SK-N-SH (cell line): ENCODE data around the gene GAS7. TPM values are rescaled to one million over a fixed set of nuclear protein-coding genes. Genes with fewer than 3 reads are reported as not detected.

ENCODE experiments used
- CTCF ChIA-PET: fragments of 300-600, 350-600 bp; formaldehyde crosslinking; extraction: SDS; loops from one replicate; lab custom pipeline; 2021; lab: Yijun Ruan, JAX
- POLR2A ChIA-PET: fragments of 350-600 bp; sonication (Branson Sonifier 250); formaldehyde crosslinking; extraction: SDS; loops from one replicate; lab custom pipeline; 2020; ENCODE audit warnings: antibody characterized with exemption, inconsistent platforms; lab: Yijun Ruan, JAX
- DNase-seq: peaks from one replicate; pipeline ENCODE4 v3.0.0; 2012
- H2AFZ ChIP-seq: fragments of 200-600 bp; sonication (generic); 2 replicates; pipeline ENCODE4 v1.8.1; 2016; ENCODE audit warnings: antibody characterized with exemption, mild to moderate bottlenecking, low read depth
- H3F3A ChIP-seq: fragments of 200-600 bp; sonication (generic); replicated peaks from 2 replicates; pipeline ENCODE3; 2016; ENCODE audit warnings: antibody characterized with exemption, mild to moderate bottlenecking; ENCODE audit not compliant: insufficient read depth
- H3K27ac ChIP-seq, 2 experiments: fragments of 200-500 bp in 1 of 2; fragments of 200-600 bp in 1 of 2; sonication (Bioruptor generic) in 1 of 2; sonication (generic), shearing (Covaris generic) in 1 of 2; 2 replicates each; pipeline versions ENCODE4 v1.5.1 to v1.6.1; 2014 to 2016; ENCODE audit warnings: low read depth in 2 of 2, inconsistent platforms in 1 of 2, low read length in 1 of 2, mild to moderate bottlenecking in 1 of 2, mixed read lengths in 1 of 2
- H3K27me3 ChIP-seq: fragments of 200-600 bp; sonication (generic), shearing (Covaris generic); 2 replicates; pipeline ENCODE4 v1.6.1; 2016; ENCODE audit warnings: mixed run types; ENCODE audit not compliant: insufficient read depth
- H3K36me3 ChIP-seq, 2 experiments: fragments of 200-500 bp in 1 of 2; fragments of 200-600 bp in 1 of 2; sonication (Bioruptor generic) in 1 of 2; sonication (generic) in 1 of 2; replicated peaks in 1 of 2; 2 replicates each; pipeline versions ENCODE3 to v1.5.1; 2014 to 2016; ENCODE audit warnings: low read length in 1 of 2, mild to moderate bottlenecking in 1 of 2; ENCODE audit not compliant: insufficient read depth in 2 of 2, control insufficient read depth in 1 of 2
- H3K4me1 ChIP-seq, 2 experiments: fragments of 200-500 bp in 1 of 2; fragments of 200-600 bp in 1 of 2; sonication (Bioruptor generic) in 1 of 2; sonication (generic), shearing (Covaris generic) in 1 of 2; 2 replicates each; pipeline versions ENCODE4 v1.5.1 to v1.6.1; 2014 to 2016; ENCODE audit warnings: low read depth in 1 of 2, low read length in 1 of 2, mixed run types in 1 of 2; ENCODE audit not compliant: insufficient read depth in 2 of 2, control insufficient read depth in 1 of 2
- H3K4me2 ChIP-seq: fragments of 200-600 bp; sonication (generic), shearing (Covaris generic); 2 replicates; pipeline ENCODE4 v1.6.1; 2017; ENCODE audit warnings: mixed run types
- H3K4me3 ChIP-seq, 2 experiments: fragments of 200-500 bp in 1 of 2; fragments of 200-600 bp in 1 of 2; sonication (Bioruptor generic) in 1 of 2; sonication (generic), shearing (Covaris generic) in 1 of 2; 2 replicates each; pipeline versions ENCODE4 v1.5.1 to v1.8.1; 2014 to 2016; ENCODE audit warnings: low read depth in 2 of 2, inconsistent platforms in 1 of 2, low read length in 1 of 2, mild to moderate bottlenecking in 1 of 2, mixed read lengths in 1 of 2, moderate library complexity in 1 of 2
- H3K79me2 ChIP-seq: fragments of 200-600 bp; sonication (generic); 2 replicates; pipeline ENCODE4 v1.8.1; 2017; ENCODE audit warnings: mild to moderate bottlenecking; ENCODE audit not compliant: insufficient read depth
- H3K9ac ChIP-seq: fragments of 200-600 bp; sonication (generic); 2 replicates; pipeline ENCODE4 v1.6.1; 2017; ENCODE audit warnings: mixed run types
- H3K9me2 ChIP-seq: fragments of 200-600 bp; sonication (generic); 2 replicates; pipeline ENCODE4 v1.6.1; 2017; ENCODE audit warnings: mixed run types
- H3K9me3 ChIP-seq: fragments of 200-600 bp; sonication (generic); 2 replicates; pipeline ENCODE4 v1.6.1; 2017; ENCODE audit warnings: mixed run types, mild to moderate bottlenecking, moderate library complexity
- H4K20me1 ChIP-seq: fragments of 200-600 bp; sonication (generic); 2 replicates; pipeline ENCODE4 v1.6.1; 2017; ENCODE audit warnings: mild to moderate bottlenecking, mixed run types; ENCODE audit not compliant: insufficient read depth
- CHD2 ChIP-seq: fragments of 150-350 bp; IDR thresholded peaks from 2 replicates; pipeline ENCODE4 v1.6.1; 2018; ENCODE audit warnings: low read length; ENCODE audit not compliant: partially characterized antibody
- FOSL2 ChIP-seq: IDR thresholded peaks from 2 replicates; pipeline ENCODE4 v1.4.0; 2012; ENCODE audit warnings: low read depth, mild to moderate bottlenecking, moderate library complexity, borderline replicate concordance
- FOXJ3 ChIP-seq: sonication (generic); formaldehyde crosslinking; IDR thresholded peaks from 2 replicates; pipeline ENCODE4 v1.5.1; 2020; ENCODE audit warnings: mild to moderate bottlenecking, missing genetic modification reagents
- GABPA ChIP-seq: IDR thresholded peaks from 2 replicates; pipeline ENCODE4 v1.4.0; 2012; ENCODE audit warnings: low read depth, mild to moderate bottlenecking
- GATA2 ChIP-seq: sonication (generic); formaldehyde crosslinking; IDR thresholded peaks from 2 replicates; pipeline ENCODE4 v1.5.0; 2020; ENCODE audit warnings: mild to moderate bottlenecking, missing genetic modification reagents
- JUND ChIP-seq: IDR thresholded peaks from 2 replicates; pipeline ENCODE4 v1.4.0; 2012
- MXI1 ChIP-seq: IDR thresholded peaks from 2 replicates; pipeline ENCODE4 v1.6.1; 2012; ENCODE audit warnings: mild to moderate bottlenecking, low read depth, low read length, improper control_type of control experiment
- NFIC ChIP-seq: IDR thresholded peaks from 2 replicates; pipeline ENCODE4 v1.4.0; 2012; ENCODE audit warnings: borderline replicate concordance
- POLR2AphosphoS5 ChIP-seq: IDR thresholded peaks from 2 replicates; pipeline ENCODE4 v1.6.1; 2012; ENCODE audit warnings: low read depth, low read length
- RAD21 ChIP-seq: IDR thresholded peaks from 2 replicates; pipeline ENCODE4 v1.6.1; 2012; ENCODE audit warnings: mild to moderate bottlenecking, low read length
- RFX5 ChIP-seq: IDR thresholded peaks from 2 replicates; pipeline ENCODE4 v1.6.1; 2012; ENCODE audit warnings: mild to moderate bottlenecking, improper control_type of control experiment, low read length
- RXRA ChIP-seq: IDR thresholded peaks from 2 replicates; pipeline ENCODE4 v1.4.0; 2012; ENCODE audit warnings: low read depth, mild to moderate bottlenecking, borderline replicate concordance
- WGBS: methylation state at CpG from one replicate; pipeline ENCODE4 v1.1.6; 2017; ENCODE audit warnings: low lambda C conversion rate; 5-methylcytosine and 5-hydroxymethylcytosine counted together
- polyA plus RNA-seq, 3 experiments: library from polyadenylated mRNA; depleted of rRNA; stranded (reverse); fragments of >200 nt; gene quantifications; 2 replicates each; pipeline ENCODE4 v1.2.3, GENCODE V29; 2012
- TF ChIP-seq, protein P1 (sequence below): IDR thresholded peaks from 2 replicates; pipeline ENCODE4 v1.4.0; 2012; ENCODE audit warnings: low read depth, borderline replicate concordance
- TF ChIP-seq, protein P2 (sequence below): fragments of 200-600 bp; sonication (generic); IDR thresholded peaks from 2 replicates; pipeline ENCODE4 v1.6.1; 2017; ENCODE audit warnings: antibody characterized with exemption, mild to moderate bottlenecking, moderate library complexity
- TF ChIP-seq, protein P3 (sequence below): IDR thresholded peaks from 2 replicates; pipeline ENCODE4 v1.4.0; 2012; ENCODE audit warnings: low read depth, borderline replicate concordance

The GAS7 gene
- polyA plus RNA-seq, 1 of the 3 experiments (the other 2 are of a cell fraction), result 0.12 TPM

DNA sequence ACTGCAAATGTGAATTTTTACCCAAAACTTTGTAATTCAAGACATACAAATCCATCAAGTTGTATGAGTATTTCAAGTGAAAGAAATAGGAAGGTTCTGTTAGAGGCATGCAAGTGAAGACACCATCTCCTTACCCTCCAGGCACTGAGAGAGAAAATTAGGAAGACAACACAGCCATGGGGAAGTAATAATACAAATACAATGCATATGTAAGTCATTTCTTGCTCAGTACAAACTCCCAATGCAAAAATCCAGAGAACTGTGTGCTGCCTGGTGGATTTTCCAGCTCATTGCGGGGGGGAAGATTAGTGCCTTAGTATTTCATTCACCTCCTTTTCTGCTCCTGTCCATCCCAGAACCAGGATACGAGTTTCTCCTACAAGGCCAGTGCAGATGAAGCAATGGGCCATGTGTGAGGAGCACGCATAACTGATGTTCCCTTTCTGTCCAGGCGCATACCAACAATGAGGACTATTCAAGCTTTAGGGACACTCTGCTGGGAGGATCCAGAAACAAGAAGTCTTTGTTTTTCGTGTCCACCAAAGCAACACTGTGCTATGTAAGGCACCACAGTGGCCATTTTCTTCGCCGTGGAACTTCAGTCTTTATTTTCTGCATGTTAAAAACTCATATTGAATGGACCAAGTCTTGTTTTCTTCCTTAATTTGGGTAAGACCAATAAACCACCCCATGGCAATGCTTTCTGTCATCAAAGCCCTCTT lies 149.6 kb downstream of the GAS7 start:
- Histone ChIP-seq H3K9me3 (no peaks in the 10 kb centered on the region), H3F3A (no peaks in the 10 kb centered on the region), H4K20me1 (no peaks in the 10 kb centered on the region), H3K4me1 (no peaks in the 10 kb centered on the region), H3K27ac (no peak overlapping the region), H3K9ac (no peak overlapping the region), H3K79me2 (no peaks in the 10 kb centered on the region), H3K36me3 (no peaks in the 10 kb centered on the region), H3K4me3 (no peak overlapping the region), H3K27me3 (peaks cover 5% of the 10 kb centered on the region; the same call in 1 of the 2 replicates), H2AFZ (no peak overlapping the region), H3K4me2 (no peak overlapping the region), H3K9me2 (no peaks in the 10 kb centered on the region)
- ChIA-PET POLR2A (no interaction called here), CTCF (interaction anchor here (1.8 kb wide), 1 partner anchor 568 kb away, joined by 4 read pairs; no protein-coding TSS in a partner anchor)
- 33% methylated on average over 7 of the region's 7 CpGs for WGBS
- DNase-seq, result no peak
- TF ChIP-seq, protein P1, sequence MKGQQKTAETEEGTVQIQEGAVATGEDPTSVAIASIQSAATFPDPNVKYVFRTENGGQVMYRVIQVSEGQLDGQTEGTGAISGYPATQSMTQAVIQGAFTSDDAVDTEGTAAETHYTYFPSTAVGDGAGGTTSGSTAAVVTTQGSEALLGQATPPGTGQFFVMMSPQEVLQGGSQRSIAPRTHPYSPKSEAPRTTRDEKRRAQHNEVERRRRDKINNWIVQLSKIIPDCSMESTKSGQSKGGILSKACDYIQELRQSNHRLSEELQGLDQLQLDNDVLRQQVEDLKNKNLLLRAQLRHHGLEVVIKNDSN, result no peak
- TF ChIP-seq CHD2 (no peak), FOXJ3 (no peak), FOSL2 (no peak), JUND (no peak), RAD21 (no peak), MXI1 (no peak), POLR2AphosphoS5 (no peak), RXRA (no peak), RFX5 (no peak), GABPA (no peak), NFIC (no peak), GATA2 (CRISPR knock-in tag) (no peak)
- TF ChIP-seq, protein P2, sequence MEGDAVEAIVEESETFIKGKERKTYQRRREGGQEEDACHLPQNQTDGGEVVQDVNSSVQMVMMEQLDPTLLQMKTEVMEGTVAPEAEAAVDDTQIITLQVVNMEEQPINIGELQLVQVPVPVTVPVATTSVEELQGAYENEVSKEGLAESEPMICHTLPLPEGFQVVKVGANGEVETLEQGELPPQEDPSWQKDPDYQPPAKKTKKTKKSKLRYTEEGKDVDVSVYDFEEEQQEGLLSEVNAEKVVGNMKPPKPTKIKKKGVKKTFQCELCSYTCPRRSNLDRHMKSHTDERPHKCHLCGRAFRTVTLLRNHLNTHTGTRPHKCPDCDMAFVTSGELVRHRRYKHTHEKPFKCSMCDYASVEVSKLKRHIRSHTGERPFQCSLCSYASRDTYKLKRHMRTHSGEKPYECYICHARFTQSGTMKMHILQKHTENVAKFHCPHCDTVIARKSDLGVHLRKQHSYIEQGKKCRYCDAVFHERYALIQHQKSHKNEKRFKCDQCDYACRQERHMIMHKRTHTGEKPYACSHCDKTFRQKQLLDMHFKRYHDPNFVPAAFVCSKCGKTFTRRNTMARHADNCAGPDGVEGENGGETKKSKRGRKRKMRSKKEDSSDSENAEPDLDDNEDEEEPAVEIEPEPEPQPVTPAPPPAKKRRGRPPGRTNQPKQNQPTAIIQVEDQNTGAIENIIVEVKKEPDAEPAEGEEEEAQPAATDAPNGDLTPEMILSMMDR, result no peak
- TF ChIP-seq, protein P3, sequence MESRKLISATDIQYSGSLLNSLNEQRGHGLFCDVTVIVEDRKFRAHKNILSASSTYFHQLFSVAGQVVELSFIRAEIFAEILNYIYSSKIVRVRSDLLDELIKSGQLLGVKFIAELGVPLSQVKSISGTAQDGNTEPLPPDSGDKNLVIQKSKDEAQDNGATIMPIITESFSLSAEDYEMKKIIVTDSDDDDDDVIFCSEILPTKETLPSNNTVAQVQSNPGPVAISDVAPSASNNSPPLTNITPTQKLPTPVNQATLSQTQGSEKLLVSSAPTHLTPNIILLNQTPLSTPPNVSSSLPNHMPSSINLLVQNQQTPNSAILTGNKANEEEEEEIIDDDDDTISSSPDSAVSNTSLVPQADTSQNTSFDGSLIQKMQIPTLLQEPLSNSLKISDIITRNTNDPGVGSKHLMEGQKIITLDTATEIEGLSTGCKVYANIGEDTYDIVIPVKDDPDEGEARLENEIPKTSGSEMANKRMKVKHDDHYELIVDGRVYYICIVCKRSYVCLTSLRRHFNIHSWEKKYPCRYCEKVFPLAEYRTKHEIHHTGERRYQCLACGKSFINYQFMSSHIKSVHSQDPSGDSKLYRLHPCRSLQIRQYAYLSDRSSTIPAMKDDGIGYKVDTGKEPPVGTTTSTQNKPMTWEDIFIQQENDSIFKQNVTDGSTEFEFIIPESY, result no peak
